ENCODE measurements around the gene RIC1. TPM values are rescaled to one million over a fixed set of nuclear protein-coding genes. Genes with fewer than 3 reads are reported as not detected.

Gene RIC1
- total and polyA plus RNA-seq, 2 of the 4 experiments (the other 2 are of a cell fraction), result 28.8 to 76.9 TPM

GRCh38 chr9:5642170-5642569 lies 13.3 kb downstream of the RIC1 start:
- 0 out of 2 replicates have a peak overlapping the region, but pooled peaks have one; percentile 5 for H4K91ac ChIP-seq (ENCODE audit: insufficient read depth, low read depth, low read length)
- peak overlapping the region; percentile 17 for H2BK120ac ChIP-seq (ENCODE audit: low read depth, low read length)
- H3K23ac ChIP-seq (ENCODE audit: low read depth, low read length), result no peak overlapping the region; the same call in 1 of the 2 replicates
- H3K4me1 ChIP-seq (ENCODE audit: control insufficient read depth, insufficient read depth, low read length), result peaks cover 8% of the 10 kb centered on the region
- ATAC-seq (ENCODE audit: low read depth) (no peak), DNase-seq (no peak)
- no peak overlapping the region for H3K9ac ChIP-seq (ENCODE audit: low read depth, low read length)
- peak overlapping the region; percentile 14 for H2BK5ac ChIP-seq (ENCODE audit: low read depth, low read length, poor library complexity, severe bottlenecking)
- no TSS peak for BruUV-seq (replicated peaks)
- peaks cover 90% of the 10 kb centered on the region for H4K20me1 ChIP-seq (ENCODE audit: insufficient read depth, low read length)
- H3K9me1 ChIP-seq (ENCODE audit: insufficient read depth, low read length), result peaks cover 6% of the 10 kb centered on the region
- intact Hi-C loops (cut with micrococcal nuclease) (loop anchor here (10.0 kb wide), 1 partner anchor 53 kb away; no protein-coding TSS in a partner anchor), dilution Hi-C loops (cut with HindIII; ENCODE audit: low sequenced_read_pairs, unreplicated experiment) (no loop called here), in situ Hi-C loops (cut with MboI; ENCODE audit: low sequenced_read_pairs) (no loop called here)
- H2AK5ac ChIP-seq (ENCODE audit: low read depth, low read length), result peak overlapping the region; percentile 25
- H3K27ac ChIP-seq (ENCODE audit: insufficient read depth, low read length), result no peak overlapping the region
- H3K36me3 ChIP-seq (ENCODE audit: control insufficient read depth, insufficient read depth, low read length), result peaks cover 5% of the 10 kb centered on the region; the same call in 1 of the 2 replicates
- WGBS, 2 experiments (ENCODE audit: extremely low coverage in 2 of 2, insufficient read length in 1 of 2), result no CpG with 5 or more reads among the region's 2 CpGs
- H3K14ac ChIP-seq (replicated peaks; ENCODE audit: low read depth, low read length), result 0 out of 2 replicates have a peak overlapping the region, but pooled peaks have one; percentile 32
- no peak overlapping the region for H3K56ac ChIP-seq (ENCODE audit: extremely low read depth, insufficient read depth, low read length)
- H2AK9ac ChIP-seq (replicated peaks; ENCODE audit: low read depth, low read length, poor library complexity), result no peak overlapping the region
- no peak overlapping the region for H2BK20ac ChIP-seq (ENCODE audit: low read depth, low read length)
- H4K5ac ChIP-seq (ENCODE audit: low read depth, low read length), result peak overlapping the region; percentile 46; the same call in 1 of the 2 replicates
- no peaks in the 10 kb centered on the region for H3K27me3 ChIP-seq (ENCODE audit: control insufficient read depth, insufficient read depth, low read length)
- H4K8ac ChIP-seq (ENCODE audit: low read depth in 2 of 2, low read length in 2 of 2), result peak overlapping the region; percentile 11 to 19; a peak in 1 of 4 replicates
- H3K79me1 ChIP-seq (ENCODE audit: low read depth in 1 of 2, low read length in 2 of 2), result peaks cover 0 to 58% of the 10 kb centered on the region in 2 experiments; a peak in 3 of 4 replicates
- no peak overlapping the region for H2AFZ ChIP-seq (replicated peaks; ENCODE audit: low read length, poor library complexity)
- no peak overlapping the region for H3K4me3 ChIP-seq (ENCODE audit: insufficient read depth, low read depth, low read length)
- no peak for TF ChIP-seq POLR2A (IDR thresholded peaks at IDR 0.05; ENCODE audit: low read depth, low read length)
- TF ChIP-seq CTCF (conservative IDR thresholded peaks at IDR 0.05; ENCODE audit: low read depth, low read length), result no peak
- TF ChIP-seq, protein P1, sequence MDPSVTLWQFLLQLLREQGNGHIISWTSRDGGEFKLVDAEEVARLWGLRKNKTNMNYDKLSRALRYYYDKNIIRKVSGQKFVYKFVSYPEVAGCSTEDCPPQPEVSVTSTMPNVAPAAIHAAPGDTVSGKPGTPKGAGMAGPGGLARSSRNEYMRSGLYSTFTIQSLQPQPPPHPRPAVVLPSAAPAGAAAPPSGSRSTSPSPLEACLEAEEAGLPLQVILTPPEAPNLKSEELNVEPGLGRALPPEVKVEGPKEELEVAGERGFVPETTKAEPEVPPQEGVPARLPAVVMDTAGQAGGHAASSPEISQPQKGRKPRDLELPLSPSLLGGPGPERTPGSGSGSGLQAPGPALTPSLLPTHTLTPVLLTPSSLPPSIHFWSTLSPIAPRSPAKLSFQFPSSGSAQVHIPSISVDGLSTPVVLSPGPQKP (IDR thresholded peaks at IDR 0.05; ENCODE audit: borderline replicate concordance, low read depth, low read length), result no peak
- TF ChIP-seq NFE2L2 (IDR thresholded peaks at IDR 0.05; ENCODE audit: low read depth, low read length), result no peak
- TF ChIP-seq MAZ (IDR thresholded peaks at IDR 0.05; ENCODE audit: borderline replicate concordance, low read depth, low read length), result no peak
- TF ChIP-seq FOS (IDR thresholded peaks at IDR 0.05; ENCODE audit: low read depth, low read length), result no peak
- TF ChIP-seq MXI1 (IDR thresholded peaks at IDR 0.05; ENCODE audit: borderline replicate concordance, low read depth, low read length), result no peak
- TF ChIP-seq BHLHE40 (IDR thresholded peaks at IDR 0.05; ENCODE audit: low read depth, low read length), result no peak
- no peak for TF ChIP-seq RAD21 (IDR thresholded peaks at IDR 0.05; ENCODE audit: low read length)
- no peak for TF ChIP-seq CEBPB (IDR thresholded peaks at IDR 0.05; ENCODE audit: low read depth, low read length)
- TF ChIP-seq SMC3 (IDR thresholded peaks at IDR 0.05; ENCODE audit: low read depth, low read length), result no peak
- TF ChIP-seq, protein P2, sequence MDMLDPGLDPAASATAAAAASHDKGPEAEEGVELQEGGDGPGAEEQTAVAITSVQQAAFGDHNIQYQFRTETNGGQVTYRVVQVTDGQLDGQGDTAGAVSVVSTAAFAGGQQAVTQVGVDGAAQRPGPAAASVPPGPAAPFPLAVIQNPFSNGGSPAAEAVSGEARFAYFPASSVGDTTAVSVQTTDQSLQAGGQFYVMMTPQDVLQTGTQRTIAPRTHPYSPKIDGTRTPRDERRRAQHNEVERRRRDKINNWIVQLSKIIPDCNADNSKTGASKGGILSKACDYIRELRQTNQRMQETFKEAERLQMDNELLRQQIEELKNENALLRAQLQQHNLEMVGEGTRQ (IDR thresholded peaks at IDR 0.05; ENCODE audit: low read depth, low read length), result no peak
- no peak overlapping the region for H3K4me2 ChIP-seq (ENCODE audit: low read depth, low read length)
- peak overlapping the region; percentile 75; the same call in 1 of the 2 replicates for H3K18ac ChIP-seq (ENCODE audit: low read depth, low read length)
- peaks cover 2% of the 10 kb centered on the region; the same call in 1 of the 2 replicates for H3K9me3 ChIP-seq (ENCODE audit: control insufficient read depth, insufficient read depth, low read length)
- ChIA-PET POLR2A (ENCODE audit: unreplicated experiment) (no interaction called here), CTCF (no interaction called here)
- peak overlapping the region; percentile 0; the same call in 1 of the 2 replicates for H3K4ac ChIP-seq (ENCODE audit: low read depth, low read length)
- H2BK15ac ChIP-seq (ENCODE audit: low read depth, low read length), result peak overlapping the region; percentile 44; the same call in 2 of the 3 replicates
